RWPE2 (cell line): ENCODE results near the gene MYO7A.

Experiments used
- ATAC-seq: fragments of 200-7000 bp; cut with Tn5 transposase; 3 replicates; pipeline ENCODE4 v1.9.1; 2021; ENCODE audit warnings: low read depth
- DNase-seq: peaks from one replicate; pipeline ENCODE4 v3.0.0-alpha.2; 2020; ENCODE audit warnings: low spot score
- H3K27ac ChIP-seq: fragments of 450-650 bp; 2 replicates; pipeline ENCODE4 v1.5.1; 2017; ENCODE audit warnings: mild to moderate bottlenecking; ENCODE audit not compliant: poor library complexity, severe bottlenecking
- H3K27me3 ChIP-seq: fragments of 250-450 bp; sonication (Bioruptor Pico); 2 replicates; pipeline ENCODE4 v1.5.1; 2021; ENCODE audit warnings: mild to moderate bottlenecking, moderate library complexity; ENCODE audit not compliant: insufficient read depth, poor library complexity, severe bottlenecking
- H3K36me3 ChIP-seq: fragments of 250-450 bp; sonication (Bioruptor Pico); 2 replicates; pipeline ENCODE4 v1.5.1; 2020; ENCODE audit warnings: low read depth, mild to moderate bottlenecking, moderate library complexity
- H3K4me1 ChIP-seq: fragments of 250-450 bp; sonication (Bioruptor Pico); 2 replicates; pipeline ENCODE4 v1.5.1; 2021; ENCODE audit warnings: mild to moderate bottlenecking, moderate library complexity; ENCODE audit not compliant: insufficient read depth, poor library complexity, severe bottlenecking
- H3K4me3 ChIP-seq: fragments of 250-450 bp; sonication (Bioruptor Pico); 2 replicates; pipeline ENCODE4 v1.5.1; 2021; ENCODE audit warnings: mild to moderate bottlenecking, moderate library complexity; ENCODE audit not compliant: severe bottlenecking
- H3K9me3 ChIP-seq: fragments of 250-450 bp; sonication (Bioruptor Pico); 2 replicates; pipeline ENCODE4 v1.5.1; 2021; ENCODE audit warnings: mild to moderate bottlenecking, moderate library complexity; ENCODE audit not compliant: severe bottlenecking
- CTCF ChIP-seq: fragments of 450-650 bp; IDR thresholded peaks from one replicate; pipeline ENCODE4 v1.5.1; 2017; ENCODE audit warnings: mild to moderate bottlenecking, moderate library complexity; ENCODE audit not compliant: poor library complexity, severe bottlenecking

MYO7A gene

GRCh38 chr11:77205467-77206263 is 77.6 kb downstream of the MYO7A start:
- Histone ChIP-seq H3K27ac (no peak overlapping the region), H3K27me3 (no peaks in the 10 kb centered on the region), H3K9me3 (no peaks in the 10 kb centered on the region), H3K4me3 (no peak overlapping the region), H3K4me1 (no peaks in the 10 kb centered on the region), H3K36me3 (no peaks in the 10 kb centered on the region)
- no peak for DNase-seq
- ATAC-seq = no peak
- no peak for TF ChIP-seq CTCF

GRCh38 chr11:77206264-77207018 is 78.4 kb downstream of the MYO7A start:
- H3K27ac ChIP-seq = no peak overlapping the region
- H3K4me3 ChIP-seq = no peak overlapping the region
- no peaks in the 10 kb centered on the region for H3K9me3 ChIP-seq
- H3K27me3 ChIP-seq = no peaks in the 10 kb centered on the region
- no peak for ATAC-seq
- H3K36me3 ChIP-seq = no peaks in the 10 kb centered on the region
- no peak for TF ChIP-seq CTCF
- DNase-seq = no peak
- H3K4me1 ChIP-seq = no peaks in the 10 kb centered on the region

GRCh38 chr11:77207019-77207485 is 79.0 kb downstream of the MYO7A start:
- no peaks in the 10 kb centered on the region for H3K36me3 ChIP-seq
- no peak overlapping the region for H3K4me3 ChIP-seq
- H3K27me3 ChIP-seq = no peaks in the 10 kb centered on the region
- ATAC-seq (no peak), DNase-seq (no peak)
- no peak overlapping the region for H3K27ac ChIP-seq
- no peak for TF ChIP-seq CTCF
- no peaks in the 10 kb centered on the region for H3K4me1 ChIP-seq
- H3K9me3 ChIP-seq = no peaks in the 10 kb centered on the region

GRCh38 chr11:77207618-77208313 is 79.7 kb downstream of the MYO7A start:
- H3K36me3 ChIP-seq = no peaks in the 10 kb centered on the region
- no peak for ATAC-seq
- no peak for DNase-seq
- H3K9me3 ChIP-seq = no peaks in the 10 kb centered on the region
- no peak for TF ChIP-seq CTCF
- H3K4me1 ChIP-seq = no peaks in the 10 kb centered on the region
- H3K27ac ChIP-seq = no peak overlapping the region
- no peak overlapping the region for H3K4me3 ChIP-seq
- no peaks in the 10 kb centered on the region for H3K27me3 ChIP-seq
